GM12875 (cell line): Measurements from ENCODE around the gene MTARC2.

ENCODE experiments used
- H3K4me3 ChIP-seq: one replicate; pipeline ENCODE4 v1.5.1; 2011; ENCODE audit warnings: low read depth, low read length, control low read depth
- TF ChIP-seq, protein P1 (sequence below): IDR thresholded peaks from 2 replicates; pipeline ENCODE4 v1.5.1; 2011; ENCODE audit warnings: low read depth, mild to moderate bottlenecking, control low read depth, inconsistent platforms, low read length, moderate library complexity, borderline replicate concordance; ENCODE audit not compliant: insufficient read depth

MTARC2 gene

DNA sequence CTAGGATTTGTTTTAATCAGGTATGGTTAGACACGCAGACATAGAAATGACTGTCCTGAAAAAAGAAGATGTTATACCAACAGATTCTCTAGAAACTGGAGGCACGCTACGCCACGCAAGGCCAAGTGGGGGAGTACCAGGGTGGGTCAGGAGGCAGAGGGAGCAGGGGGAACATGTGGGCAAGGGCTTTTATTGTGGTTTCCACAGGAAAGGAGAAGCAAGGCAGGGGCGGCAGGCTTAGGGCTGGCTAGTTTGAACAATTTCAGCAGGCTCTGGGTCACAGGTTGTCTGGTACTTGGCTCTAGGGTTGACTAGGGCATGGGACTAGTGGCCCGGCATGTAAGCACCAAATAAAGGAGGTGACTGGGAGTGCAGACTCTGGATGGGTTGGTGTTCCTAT is 7.2 kb downstream of the MTARC2 start:
- TF ChIP-seq, protein P1, sequence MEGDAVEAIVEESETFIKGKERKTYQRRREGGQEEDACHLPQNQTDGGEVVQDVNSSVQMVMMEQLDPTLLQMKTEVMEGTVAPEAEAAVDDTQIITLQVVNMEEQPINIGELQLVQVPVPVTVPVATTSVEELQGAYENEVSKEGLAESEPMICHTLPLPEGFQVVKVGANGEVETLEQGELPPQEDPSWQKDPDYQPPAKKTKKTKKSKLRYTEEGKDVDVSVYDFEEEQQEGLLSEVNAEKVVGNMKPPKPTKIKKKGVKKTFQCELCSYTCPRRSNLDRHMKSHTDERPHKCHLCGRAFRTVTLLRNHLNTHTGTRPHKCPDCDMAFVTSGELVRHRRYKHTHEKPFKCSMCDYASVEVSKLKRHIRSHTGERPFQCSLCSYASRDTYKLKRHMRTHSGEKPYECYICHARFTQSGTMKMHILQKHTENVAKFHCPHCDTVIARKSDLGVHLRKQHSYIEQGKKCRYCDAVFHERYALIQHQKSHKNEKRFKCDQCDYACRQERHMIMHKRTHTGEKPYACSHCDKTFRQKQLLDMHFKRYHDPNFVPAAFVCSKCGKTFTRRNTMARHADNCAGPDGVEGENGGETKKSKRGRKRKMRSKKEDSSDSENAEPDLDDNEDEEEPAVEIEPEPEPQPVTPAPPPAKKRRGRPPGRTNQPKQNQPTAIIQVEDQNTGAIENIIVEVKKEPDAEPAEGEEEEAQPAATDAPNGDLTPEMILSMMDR = no peak
- no peak overlapping the region for H3K4me3 ChIP-seq

DNA sequence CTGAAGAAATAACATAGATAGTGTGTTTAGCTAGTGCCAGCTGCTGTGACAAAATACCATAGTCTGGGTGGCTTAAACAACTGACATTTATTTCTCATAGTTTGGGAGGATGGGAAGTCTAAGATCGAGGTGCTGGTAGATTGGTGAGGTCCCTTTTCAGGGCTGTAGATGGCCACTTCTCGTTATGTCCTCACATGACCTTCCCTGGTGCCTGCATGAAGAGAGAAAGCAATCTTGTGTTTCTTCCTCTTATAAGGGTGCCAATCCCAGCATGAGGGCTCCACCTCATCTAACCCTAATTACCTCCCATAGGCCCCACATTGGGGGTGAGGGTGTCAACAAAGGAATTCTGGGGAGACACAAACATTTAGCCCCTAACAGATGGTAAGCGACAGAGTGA is 9.3 kb downstream of the MTARC2 start:
- TF ChIP-seq, protein P1 = no peak
- H3K4me3 ChIP-seq = no peak overlapping the region

DNA sequence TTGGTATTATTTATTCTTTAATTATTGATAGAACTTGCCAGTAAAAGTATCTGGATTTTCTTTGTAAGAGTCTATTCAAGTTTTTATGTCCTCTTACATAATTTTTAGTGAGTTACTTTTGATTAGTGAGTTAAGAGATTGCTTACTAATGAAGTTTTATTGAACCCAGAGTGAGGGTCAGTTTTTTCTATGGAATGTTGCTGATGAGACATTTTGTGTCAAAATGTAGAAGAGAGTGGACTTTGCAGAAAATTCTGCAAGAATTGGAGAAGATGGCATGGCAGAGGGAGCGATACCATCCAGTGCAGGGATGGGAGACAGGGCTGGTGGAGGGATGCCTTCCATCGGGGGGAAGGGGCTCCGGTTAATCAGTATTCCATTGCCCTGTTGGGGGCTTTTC is 11.0 kb downstream of the MTARC2 start:
- H3K4me3 ChIP-seq = no peak overlapping the region
- TF ChIP-seq, protein P1 = no peak

DNA sequence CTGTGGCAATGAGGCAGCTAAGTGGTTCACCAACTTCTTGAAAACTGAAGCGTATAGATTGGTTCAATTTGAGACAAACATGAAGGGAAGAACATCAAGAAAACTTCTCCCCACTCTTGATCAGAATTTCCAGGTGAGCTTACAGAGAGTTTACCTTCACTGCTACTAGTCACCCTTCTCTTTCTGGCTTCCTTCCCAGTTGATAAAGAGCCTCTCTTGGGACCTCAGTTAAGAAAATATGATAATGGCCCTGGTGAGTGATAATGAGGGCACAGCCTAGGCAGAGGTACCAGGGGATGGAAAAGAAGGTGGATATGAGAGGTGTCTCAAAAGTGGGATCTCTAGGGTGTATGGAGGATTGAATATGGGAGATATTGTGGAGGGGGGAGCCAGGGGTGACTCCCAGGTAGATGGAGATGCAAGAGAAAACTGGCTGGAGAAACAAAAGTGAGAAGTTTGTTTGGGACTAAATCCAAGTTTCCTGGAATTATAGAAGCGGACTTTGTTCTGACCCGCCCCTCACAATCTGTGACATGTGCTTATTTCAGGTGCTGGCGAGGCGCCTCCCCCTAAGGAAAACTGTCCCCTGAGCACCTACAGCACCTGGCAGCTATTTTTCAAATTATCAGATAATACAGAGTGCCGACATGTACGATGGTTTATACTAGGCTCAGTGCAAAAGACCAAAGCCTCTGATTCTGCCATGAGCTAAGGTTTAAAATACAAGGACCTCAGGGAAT is 13.7 kb downstream of the MTARC2 start:
- H3K4me3 ChIP-seq = no peak overlapping the region

DNA sequence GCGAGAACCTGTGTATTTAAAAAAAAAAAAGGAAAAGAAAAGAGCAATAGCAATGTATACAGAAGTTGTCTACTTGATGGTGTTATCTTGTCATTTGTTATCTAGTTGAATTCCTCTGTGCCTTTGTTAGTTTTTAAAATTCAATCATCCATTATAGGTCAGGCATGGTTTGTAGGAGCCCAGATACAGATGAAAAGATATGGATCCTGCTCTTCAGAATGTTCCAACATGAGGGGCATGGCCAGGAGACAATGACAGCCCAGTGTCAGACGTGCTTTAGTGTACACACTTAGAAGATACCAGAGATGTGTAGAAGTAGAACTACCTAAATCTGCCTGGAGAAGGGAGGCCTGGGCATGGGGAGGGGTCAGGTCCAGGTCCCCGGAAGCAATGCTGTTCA is 16.6 kb downstream of the MTARC2 start:
- TF ChIP-seq, protein P1 = no peak
- H3K4me3 ChIP-seq = no peak overlapping the region

More for the DNA sequence above, 13.7 kb downstream of the MTARC2 start:
- TF ChIP-seq, protein P1 = no peak

DNA sequence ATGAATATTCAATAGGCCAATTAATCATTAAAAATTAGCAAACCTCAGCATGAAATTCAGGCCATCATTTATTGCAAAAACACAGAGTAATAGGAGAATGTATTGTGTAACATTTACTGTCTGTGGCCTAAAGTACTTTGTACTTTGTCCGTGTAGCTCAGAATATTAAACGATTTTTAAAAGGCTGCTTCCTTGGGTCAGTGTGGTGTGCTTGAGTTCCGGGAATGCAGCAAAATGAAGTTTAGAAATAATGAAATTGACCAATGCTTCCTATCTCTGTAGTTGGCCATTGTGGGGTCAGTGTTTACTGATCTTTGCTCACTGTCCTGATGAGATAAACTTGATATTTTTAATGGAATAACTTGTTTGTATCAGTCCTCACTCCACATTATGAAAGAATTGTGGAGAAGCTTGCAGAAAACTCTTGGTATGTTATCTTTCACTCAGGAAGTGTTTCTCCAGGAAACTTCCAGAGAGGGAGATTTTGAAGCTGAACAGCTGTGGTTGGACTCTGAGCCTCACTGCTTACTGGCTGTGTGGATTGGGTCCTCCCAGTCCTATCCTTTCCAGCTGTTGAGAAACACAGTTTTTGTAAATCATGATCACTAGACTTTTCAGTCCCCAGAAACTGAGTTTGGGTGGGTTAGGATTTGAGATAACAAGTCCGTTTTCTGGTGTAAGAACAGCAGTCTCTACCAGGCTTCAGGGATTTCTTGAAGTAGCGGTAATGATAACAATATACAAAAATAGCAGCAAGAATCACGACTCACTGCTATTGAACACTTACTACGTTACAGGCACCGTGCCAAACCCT is 19.4 kb downstream of the MTARC2 start:
- no peak overlapping the region for H3K4me3 ChIP-seq

More for the DNA sequence above, 19.4 kb downstream of the MTARC2 start:
- TF ChIP-seq, protein P1 = no peak
